Sciatic nerve (tissue), 2 donors: ENCODE data around the gene GALNT17. TPM values are rescaled to one million over a fixed set of nuclear protein-coding genes. Genes with fewer than 3 reads are reported as not detected.

Experiments used
- ATAC-seq: fragments of 200-7000 bp; cut with Tn5 transposase; one replicate; pipeline ENCODE4 v1.9.1; 2020; ENCODE audit warnings: mild to moderate bottlenecking, moderate library complexity
- DNase-seq: peaks from one replicate; pipeline ENCODE4 v3.0.0-alpha.2; 2020; ENCODE audit warnings: low spot score
- intact Hi-C: fragments of 100-400 bp; cut with DNase I; formaldehyde crosslinking; loops from one replicate; pipeline ENCODE4 v1.14.2; 2022
- total RNA-seq: library from RNA; stranded (reverse); fragmentation: NEBNext Ultra II Directional; extraction: Animal tissue kit (Norgen Biotek cat#: 25700); gene quantifications from one replicate; pipeline ENCODE4 v1.2.1, GENCODE V29; 2021
- donor health status: DM: no; HTN: no; CAD: no.
- donor health status: DM: no; HTN: no; CAD: no.

GALNT17 gene
- total RNA-seq, 1 donor from 2014 or later, result 65.4 TPM

DNA sequence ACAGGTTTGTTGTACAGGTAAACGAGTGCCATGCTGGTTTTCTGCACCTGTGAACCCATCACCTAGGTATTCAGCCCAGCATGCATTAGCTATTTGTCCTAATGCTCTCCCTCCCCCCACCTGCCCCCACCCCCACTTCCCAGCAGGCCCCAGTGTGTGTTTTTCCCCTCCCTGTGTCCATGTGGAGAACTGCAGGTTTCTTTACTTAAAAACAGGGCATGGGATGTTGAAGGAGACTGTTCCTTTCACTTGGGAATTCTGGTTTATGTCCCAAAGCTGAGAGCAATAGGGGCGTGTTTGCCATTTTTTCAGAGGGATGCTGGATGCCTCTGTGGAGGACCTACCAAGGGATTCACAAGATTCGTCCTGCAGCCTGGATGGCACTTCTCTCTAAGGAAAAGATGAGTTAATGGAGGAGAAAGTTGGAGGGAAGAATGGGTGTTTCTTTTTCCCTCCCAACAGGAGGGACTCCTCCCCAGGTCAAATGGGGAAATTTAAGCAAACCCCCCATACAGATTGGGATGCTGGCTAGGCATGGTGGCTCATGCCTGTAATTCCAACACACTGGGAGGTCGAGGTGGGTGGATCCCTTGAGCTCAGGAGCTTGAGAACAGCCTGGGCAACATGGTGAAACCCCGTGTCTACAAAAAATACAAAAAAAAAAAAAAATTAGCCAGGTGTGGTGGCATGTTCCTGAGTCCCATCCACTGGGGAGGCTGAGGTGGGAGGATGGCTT lies 136.0 kb downstream of the GALNT17 start:
- no peak for ATAC-seq

DNA sequence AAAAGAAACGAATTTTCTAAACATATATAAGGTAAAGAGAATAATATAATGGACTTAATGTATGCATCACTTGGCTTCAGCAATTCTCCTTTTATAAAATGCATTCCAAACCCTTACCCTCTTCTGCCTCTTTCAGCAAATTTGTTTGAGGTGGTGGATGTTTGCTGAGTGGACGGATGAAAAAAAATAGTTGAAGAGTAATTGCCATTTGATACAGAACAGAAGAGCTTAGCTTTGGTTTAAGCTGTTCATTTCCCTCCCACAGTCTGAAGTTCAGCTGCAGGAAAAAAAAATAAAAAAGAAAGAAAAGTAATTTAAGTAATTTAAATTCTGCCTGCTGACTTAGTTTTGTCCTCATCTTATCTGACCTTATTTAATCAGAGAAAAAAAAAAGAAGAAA lies 138.6 kb downstream of the GALNT17 start:
- ATAC-seq, result no peak
- DNase-seq, result no peak
- intact Hi-C loops, result no loop called here

More for the DNA sequence above, 136.0 kb downstream of the GALNT17 start:
- DNase-seq, result no peak
- intact Hi-C loops, result no loop called here

DNA sequence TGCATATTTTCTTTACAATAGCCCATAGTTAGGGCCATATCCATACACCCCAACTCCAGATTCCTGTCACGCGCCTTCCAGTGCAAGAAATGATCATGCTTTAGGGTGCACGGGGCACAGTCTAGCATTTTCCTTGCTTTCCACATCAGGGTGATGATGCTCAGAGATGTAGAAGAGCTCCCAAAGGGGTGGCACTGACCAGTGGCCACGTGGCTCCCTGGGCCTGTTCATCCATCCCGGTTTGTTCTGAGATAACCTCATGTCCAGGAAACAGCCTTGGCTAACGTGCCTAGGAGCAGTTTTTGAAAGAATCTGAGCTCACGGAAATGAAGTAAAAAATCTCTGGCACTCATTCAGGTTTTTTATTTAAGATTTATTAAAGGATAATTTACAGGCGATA lies 139.3 kb downstream of the GALNT17 start:
- DNase-seq, result no peak
- intact Hi-C loops, result no loop called here
- peak; percentile 85 for ATAC-seq

DNA sequence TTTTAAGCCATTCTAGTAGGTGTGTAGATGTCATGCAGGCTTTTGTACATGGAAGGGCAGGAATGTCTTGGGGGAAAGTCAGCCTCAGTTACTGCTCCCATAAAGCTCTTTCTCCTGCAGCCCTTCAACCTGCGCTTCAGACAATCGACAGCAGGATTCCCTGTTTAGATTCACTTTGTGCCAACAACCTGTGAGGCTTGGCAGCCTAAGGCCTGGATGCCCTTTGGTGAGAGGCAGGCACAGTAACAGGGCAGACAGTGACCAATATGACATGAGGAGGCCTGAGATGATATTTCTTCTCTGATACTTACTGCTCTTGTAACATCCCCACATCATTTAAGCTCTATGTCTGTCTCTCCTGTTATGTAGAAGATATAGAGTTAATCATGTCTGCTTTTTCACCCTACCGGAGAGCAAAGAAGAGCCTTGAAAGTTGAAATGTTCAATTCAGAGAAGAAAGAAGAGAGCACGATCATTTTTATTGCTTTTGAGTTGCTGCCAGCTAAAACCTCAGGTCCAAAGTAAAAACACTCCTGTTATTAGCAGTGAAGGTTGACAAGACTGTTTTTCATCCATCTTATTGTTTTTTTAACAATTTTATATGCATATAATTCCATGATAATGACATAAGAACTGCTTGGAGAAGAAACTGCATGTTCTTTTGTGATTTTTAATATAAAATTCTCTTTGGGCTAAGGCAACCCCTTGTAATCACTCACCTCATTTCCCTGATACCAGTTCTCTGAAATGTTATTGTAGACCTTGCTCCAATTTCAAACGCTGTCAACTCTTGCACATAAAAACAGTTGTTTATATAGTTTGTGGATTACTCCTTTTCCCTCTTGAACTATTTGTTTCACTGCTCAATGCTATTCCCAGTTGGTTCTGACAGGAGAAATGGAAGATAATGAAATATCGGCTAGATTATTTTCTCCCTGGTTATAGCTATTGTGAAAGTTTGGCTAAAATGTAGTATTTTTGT lies 140.9 kb downstream of the GALNT17 start:
- DNase-seq, result no peak
- ATAC-seq, result no peak
- intact Hi-C loops, result no loop called here

DNA sequence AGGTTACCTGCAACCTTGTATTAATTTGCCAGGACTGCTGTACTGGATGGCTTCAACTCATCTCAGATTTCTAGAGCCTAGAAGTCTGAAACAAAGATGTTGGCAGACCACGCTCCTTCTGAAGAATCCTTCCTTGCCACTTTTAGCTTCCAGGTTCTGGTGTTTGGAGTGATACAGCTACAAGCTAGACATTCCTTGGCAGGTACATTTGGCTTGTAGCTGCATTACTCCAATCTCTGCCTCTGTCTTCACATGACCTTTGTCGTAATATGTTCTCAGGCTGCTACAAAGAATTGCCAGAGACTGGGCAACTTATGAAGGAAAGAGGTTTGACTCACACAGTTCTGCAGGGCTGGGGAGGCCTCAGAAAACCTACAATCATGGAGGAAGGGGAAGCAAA lies 146.3 kb downstream of the GALNT17 start:
- DNase-seq (no peak), ATAC-seq (no peak)
- intact Hi-C loops, result no loop called here

DNA sequence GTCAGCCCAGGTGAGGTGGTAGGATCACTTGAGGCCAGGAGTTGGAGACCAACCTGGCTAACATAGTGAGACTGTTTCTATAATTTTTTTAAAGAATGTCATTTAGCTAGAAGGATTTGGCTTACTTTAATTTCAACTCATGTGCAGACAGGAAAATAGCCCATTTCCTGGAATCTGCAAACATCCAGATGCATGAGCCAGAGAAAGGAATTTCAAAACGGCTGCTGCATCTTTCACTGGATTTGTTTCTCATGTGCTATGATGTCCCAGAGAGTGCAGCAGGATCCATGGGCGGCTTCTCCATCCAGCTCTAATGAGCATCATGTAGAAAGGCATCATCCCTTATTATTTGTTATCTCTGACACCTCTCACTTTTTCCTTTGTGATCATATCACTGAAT lies 149.3 kb downstream of the GALNT17 start:
- ATAC-seq (no peak), DNase-seq (no peak)
- intact Hi-C loops, result no loop called here

DNA sequence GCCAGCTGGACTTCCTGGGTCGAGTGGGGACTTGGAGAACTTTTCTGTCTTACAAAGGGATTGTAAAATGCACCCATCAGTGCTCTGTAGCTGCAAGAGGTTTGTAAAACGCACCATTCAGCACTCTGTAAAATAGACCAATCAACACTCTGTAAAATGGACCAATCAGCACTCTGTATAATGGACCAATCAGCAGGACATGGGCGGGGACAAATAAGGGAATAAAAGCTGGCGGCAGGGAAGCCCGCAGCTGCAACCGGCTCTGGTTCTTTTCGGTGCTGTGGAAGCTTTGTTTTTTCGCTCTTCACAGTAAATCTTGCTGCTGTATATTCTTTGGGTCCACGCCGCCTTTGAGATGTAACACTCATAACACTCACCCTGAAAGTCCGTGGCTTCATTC lies 151.9 kb downstream of the GALNT17 start:
- intact Hi-C loops, result no loop called here
- DNase-seq (no peak), ATAC-seq (no peak)

DNA sequence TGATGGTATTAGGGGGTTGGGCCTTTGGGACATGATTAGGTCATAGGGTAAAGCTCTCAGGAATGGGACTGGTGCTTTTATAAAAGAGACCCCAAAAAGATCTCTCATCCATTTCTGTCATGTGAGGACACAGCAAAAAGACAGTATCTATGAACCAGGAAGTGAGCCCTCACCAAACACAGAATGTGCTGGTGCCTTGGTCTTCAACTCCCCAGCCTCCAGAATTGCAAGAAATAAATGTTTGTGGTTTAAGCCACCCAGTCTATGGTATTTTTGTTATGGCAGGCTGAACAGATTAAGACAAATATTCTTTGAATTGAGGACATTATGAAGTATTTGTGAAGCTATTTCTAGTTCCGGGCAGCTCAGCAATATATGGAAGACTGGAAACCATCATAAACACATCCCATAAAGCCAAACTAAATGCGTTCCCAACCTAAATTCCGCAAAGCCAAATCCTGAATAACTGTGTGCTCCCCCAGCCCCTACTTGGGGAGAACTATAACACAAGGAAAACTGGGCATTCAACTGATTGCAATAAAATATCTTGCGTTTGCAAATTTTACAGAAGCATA lies 153.7 kb downstream of the GALNT17 start:
- DNase-seq, result no peak
- ATAC-seq, result no peak
- intact Hi-C loops, result no loop called here

DNA sequence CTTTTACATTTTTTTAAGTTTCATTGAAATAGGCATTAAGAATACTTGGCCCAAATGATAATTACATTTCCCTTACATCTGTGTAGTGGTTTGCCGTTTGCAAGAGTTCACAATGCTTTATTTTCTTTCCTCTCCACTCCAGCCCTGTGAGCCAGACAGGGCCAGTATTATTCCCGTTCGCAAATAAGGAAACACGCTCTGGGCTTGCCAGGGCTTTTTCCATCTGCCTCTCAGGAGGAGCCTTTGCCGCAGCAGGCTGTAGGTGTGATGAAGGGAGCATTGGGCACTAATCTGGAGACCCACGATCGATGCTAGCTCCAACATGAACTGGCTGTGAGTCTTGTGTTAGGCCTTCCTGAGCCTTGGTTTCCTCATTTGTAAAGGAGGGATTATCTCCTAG lies 154.4 kb downstream of the GALNT17 start:
- DNase-seq (no peak), ATAC-seq (peak; percentile 90)
- intact Hi-C loops, result no loop called here

DNA sequence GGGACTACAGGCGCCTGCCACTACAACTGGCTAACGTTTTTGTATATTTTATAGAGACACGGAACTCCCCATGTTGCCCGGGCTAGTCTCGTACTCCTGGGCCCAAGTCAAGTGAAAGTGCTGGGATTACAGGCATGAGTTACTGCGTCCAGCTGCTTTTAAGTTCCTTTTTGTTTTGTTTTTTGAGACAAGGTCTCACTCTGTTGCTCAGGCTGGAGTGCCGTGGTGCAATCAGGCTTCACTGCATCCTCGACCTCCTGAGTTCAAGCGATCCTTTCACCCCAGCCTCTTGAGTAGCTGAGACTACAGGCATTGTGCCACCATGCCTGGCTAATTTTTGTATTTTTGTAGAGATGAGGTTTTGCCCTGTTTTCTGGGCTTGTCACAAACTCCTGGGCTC lies 155.0 kb downstream of the GALNT17 start:
- intact Hi-C loops, result no loop called here
- ATAC-seq (peak; percentile 67), DNase-seq (no peak)

DNA sequence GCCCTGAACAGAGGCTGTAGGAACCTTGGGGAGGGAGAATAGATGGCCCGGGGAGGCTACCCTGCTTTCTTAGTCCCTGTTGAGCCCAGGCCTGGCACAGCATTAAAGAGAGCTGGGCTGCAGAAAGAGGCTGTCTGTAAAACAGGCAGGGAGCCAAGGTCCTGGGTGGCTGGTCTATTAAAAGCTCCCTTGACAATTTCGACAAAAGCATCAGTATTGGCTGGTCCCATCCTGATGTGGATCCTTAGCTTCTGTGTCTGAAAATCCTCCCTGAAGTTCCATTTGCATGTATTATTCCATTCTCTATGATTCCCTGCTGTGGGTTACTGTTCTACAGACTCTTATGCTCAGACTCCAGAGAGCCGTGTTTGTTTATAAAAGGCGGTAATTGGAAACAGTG lies 158.5 kb downstream of the GALNT17 start:
- intact Hi-C loops, result no loop called here
- ATAC-seq (peak; percentile 29), DNase-seq (no peak)

DNA sequence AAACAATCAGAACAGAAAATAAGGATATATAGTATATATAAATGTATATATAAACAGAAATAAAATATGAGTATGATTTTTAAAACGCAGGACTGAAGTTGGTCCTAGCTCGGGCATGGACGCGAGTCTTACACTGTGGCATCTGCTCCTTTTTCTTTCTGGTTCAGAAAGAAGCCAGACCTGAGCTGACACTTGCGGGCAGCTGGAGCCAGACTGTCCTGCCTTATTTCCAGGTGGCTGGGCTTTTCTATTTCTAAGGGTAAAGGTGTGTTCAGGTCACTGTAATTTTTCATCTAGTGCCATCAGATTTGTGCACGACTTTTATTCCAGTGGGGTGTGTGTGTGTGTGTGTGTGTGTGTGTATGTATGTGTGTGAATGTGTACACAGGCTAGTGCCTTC lies 166.4 kb downstream of the GALNT17 start:
- no peak for DNase-seq
- intact Hi-C loops, result no loop called here
- ATAC-seq, result no peak

DNA sequence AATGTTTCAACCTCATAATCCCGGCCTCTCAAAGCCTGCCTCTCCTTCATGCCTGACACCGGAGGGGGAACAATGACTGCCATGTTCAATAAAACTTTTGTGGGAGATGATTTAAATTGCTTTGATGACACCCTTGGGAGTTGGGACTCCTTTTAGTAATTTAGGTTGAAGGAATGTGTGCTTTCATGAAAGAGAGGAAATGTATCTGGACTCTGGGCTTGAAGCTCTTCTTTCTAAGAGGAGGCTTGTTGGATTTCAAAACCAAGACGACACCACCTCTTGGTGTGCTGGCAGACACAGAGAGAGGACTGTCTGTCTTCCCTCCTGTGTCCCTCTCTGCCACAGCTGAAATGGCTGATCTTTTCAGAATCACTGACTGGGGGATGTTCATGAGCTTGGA lies 168.1 kb downstream of the GALNT17 start:
- no peak for ATAC-seq
- intact Hi-C loops, result no loop called here
- DNase-seq, result no peak

DNA sequence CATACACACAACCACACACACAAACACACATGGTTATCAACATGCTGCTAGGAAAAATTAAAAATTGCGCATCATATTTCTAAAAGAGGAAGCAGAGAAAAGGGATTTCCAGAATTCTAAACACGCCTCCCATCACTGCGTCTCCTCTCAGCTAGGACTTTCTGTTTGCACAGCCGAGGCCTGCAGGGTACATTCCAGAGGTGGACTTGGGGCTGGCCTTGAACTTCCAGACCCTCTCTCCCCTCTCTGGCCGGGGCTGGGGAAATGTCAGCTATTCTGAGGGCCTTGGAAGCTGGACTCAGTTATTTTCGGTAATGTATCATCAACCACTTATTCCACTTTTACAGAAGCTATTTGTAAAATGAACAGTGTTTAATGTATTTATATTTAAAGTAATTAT lies 168.7 kb downstream of the GALNT17 start:
- DNase-seq, result no peak
- peak; percentile 38 for ATAC-seq
- intact Hi-C loops, result no loop called here

DNA sequence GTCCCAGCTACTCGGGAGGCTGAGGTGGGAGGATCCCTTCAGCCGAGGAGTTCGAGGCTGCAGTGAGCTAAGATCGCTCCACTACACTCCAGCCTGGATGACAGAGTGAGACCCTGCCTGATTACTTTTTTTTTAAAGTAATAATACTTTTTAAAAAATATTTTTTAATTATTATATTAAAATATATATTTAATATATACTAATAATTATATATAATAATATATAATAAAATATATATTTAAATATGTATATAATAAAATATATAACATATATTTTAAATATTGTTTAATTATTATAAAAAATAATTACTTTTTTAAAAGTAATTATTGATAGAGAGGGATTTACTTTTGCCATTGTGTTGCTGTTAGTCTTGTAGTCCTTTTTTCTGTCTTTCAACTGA lies 169.2 kb downstream of the GALNT17 start:
- intact Hi-C loops, result no loop called here
- ATAC-seq, result no peak

DNA sequence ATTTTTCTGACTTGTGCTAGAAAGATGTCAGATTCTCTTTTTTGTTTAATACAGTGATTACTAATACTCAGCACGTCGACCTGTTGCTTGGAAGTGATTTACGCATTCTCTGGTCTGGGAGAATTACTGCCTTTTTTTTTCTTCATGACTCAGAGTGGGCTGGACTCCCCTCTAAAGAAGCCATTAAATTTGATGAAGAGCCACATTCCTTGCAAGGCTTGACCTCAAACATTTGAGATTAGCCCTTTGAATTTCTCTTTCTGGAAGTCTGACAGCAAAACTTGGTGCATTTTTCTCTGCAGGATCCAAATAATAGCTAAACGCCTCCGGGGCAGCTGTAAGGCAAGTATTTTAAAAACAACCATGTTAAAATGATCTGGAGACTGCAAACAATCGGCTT lies 171.6 kb downstream of the GALNT17 start:
- ATAC-seq (peak; percentile 41), DNase-seq (no peak)
- intact Hi-C loops, result no loop called here

More for the DNA sequence above, 169.2 kb downstream of the GALNT17 start:
- no peak for DNase-seq

DNA sequence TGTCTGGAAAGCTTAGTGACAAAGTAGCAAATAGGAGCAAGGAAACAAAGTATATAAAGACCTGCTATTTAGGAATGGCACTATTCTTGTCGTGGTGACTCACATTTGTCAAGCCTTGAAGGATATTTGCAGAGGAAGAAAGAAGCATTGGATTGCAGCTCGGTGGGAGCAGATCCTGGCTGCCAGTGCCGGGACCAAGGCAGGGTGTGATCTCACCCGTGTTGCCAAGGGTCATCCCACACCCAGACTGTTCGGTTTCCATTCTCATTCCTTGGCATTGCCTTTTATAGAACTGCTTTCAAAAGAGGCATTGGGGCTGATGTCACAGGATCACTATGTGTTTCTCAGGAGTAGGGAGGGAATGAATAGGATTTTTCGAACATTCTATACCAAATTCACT lies 176.2 kb downstream of the GALNT17 start:
- intact Hi-C loops, result no loop called here

DNA sequence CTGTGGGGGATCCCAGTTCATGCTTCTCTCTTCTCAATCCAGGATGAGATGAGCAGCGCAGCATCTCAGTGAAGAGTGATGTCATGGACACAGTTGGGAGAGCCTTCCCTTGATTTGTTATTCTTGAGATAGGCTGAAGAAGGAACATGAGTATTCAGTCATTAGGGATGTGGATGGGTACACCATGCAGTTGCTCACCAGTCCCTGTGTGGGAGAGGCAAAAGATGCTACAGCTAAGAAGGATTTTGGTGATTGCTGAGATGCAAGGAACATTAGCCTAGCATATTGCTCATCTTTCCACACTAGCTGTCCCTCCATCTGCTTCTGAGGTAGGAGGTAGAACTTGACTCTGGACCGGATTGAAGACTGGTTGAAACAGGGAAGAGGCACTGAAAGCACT lies 179.6 kb downstream of the GALNT17 start:
- ATAC-seq, result no peak
- no peak for DNase-seq
- intact Hi-C loops, result no loop called here

More for the DNA sequence above, 176.2 kb downstream of the GALNT17 start:
- peak; percentile 87 for ATAC-seq
- DNase-seq, result no peak

DNA sequence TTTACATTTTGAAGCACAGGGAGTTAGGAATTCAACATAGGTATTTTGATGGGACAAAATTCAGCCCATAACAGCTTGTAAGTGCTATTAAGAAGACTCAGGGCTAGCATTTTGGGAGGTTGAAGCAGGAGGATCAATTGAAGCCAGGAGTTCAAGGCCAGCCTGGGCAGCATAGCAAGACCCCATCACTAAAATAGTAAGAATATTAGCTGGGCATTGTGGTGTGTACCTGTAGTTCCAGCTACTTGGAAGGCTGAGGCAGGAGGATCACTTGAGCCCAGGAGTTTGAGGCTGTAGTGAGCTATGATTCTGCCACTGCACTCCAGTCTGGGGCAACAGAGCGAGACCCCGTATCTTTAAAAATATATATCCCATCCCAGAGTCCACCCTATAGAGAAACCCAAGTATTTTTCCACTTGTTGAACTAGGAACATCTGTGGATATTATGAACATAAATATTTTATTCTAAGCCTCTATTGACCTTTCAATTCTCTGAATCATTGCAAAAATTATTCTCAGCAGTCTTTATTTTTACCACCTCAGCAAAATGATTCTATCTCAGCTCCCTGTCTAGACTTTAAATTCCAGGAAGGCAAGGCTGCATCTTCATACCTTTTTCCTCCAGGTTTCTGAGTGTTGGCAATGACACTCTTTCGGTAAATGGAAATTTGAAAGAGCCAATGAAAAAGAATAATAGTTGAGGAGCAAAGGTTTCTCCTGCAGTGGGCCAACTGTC lies 181.0 kb downstream of the GALNT17 start:
- intact Hi-C loops, result no loop called here
- no peak for ATAC-seq
- no peak for DNase-seq
